ENCODE measurements around the gene TERT.
"Not testable (repeated sequence)": the region's sequence is repeated elsewhere in the genome, so short reads cannot be mapped to it uniquely, and the experiment has no call there.

Gene TERT

GRCh38 chr5:1330847-1331831, 36.3 kb upstream of the TERT start:
- DNase-seq = no peak

GRCh38 chr5:1330146-1330846, 35.4 kb upstream of the TERT start:
- no peak for DNase-seq

- DNase-seq = no peak
These were observed 34.3 kb upstream of the TERT start for GRCh38 chr5:1329111-1329579.

- not testable (repeated sequence) for DNase-seq
These were observed 33.6 kb upstream of the TERT start for GRCh38 chr5:1328237-1329110.

GRCh38 chr5:1326901-1327756, 32.3 kb upstream of the TERT start:
- not testable (repeated sequence) for DNase-seq

GRCh38 chr5:1326532-1326875, 31.6 kb upstream of the TERT start:
- DNase-seq = not testable (repeated sequence)

- no peak for DNase-seq
These were observed 31.1 kb upstream of the TERT start for GRCh38 chr5:1325870-1326531.

- no peak for DNase-seq
These were observed 30.4 kb upstream of the TERT start for GRCh38 chr5:1325191-1325741.

GRCh38 chr5:1324719-1325190, 29.9 kb upstream of the TERT start:
- DNase-seq = no peak

- no peak for DNase-seq
These were observed 29.4 kb upstream of the TERT start for GRCh38 chr5:1324301-1324700.

- DNase-seq = no peak
These were observed 28.9 kb upstream of the TERT start for GRCh38 chr5:1323803-1324173.

GRCh38 chr5:1322955-1323802, 28.3 kb upstream of the TERT start:
- no peak for DNase-seq

- no peak for DNase-seq
These were observed 27.4 kb upstream of the TERT start for GRCh38 chr5:1322036-1322900.

GRCh38 chr5:1321576-1321975, 26.7 kb upstream of the TERT start:
- DNase-seq = no peak

GRCh38 chr5:1320436-1321344, 25.8 kb upstream of the TERT start:
- no peak for DNase-seq

GRCh38 chr5:1319436-1320256, 24.8 kb upstream of the TERT start:
- no peak for DNase-seq

Data from central memory CD4-positive, alpha-beta T cell (primary cell).